ENCODE data around the gene PLIN4.

- no peak for TF ChIP-seq CTCF (conservative IDR thresholded peaks at IDR 0.05; ENCODE audit: low read length)
- TF ChIP-seq EZH2phosphoT487 (IDR thresholded peaks at IDR 0.05; ENCODE audit: borderline replicate concordance, low read depth, low read length), result no peak
Measured at GRCh38 chr19:4454747-4455718, 63.3 kb downstream of the PLIN4 start.
